ENCODE measurements around the gene HMGA1. TPM values are rescaled to one million over a fixed set of nuclear protein-coding genes. Genes with fewer than 3 reads are reported as not detected.

The HMGA1 gene
- total and polyA plus RNA-seq, 10 of the 15 experiments (the other 5 are each of a cell fraction or from before 2014, with no cell fraction given): 13.4 to 885 (median 508) TPM

- Histone ChIP-seq H3K4me3 (no peak overlapping the region), H3K9ac (ENCODE audit: control insufficient read depth, insufficient read depth, low read length) (no peak overlapping the region), H2AFZ (ENCODE audit: control insufficient read depth, low read depth, low read length) (no peak overlapping the region), H4K20me1 (ENCODE audit: control insufficient read depth, insufficient read depth) (no peaks in the 10 kb centered on the region), H3K4me2 (ENCODE audit: control insufficient read depth, insufficient read depth) (no peak overlapping the region), H3K4me1 (ENCODE audit: control insufficient read depth, insufficient read depth, low read length) (peaks cover 34% of the 10 kb centered on the region), H3K9me3 (replicated peaks; ENCODE audit: control insufficient read depth, insufficient read depth, low read length) (no peaks in the 10 kb centered on the region), H3K27ac (ENCODE audit: control insufficient read depth, insufficient read depth) (no peak overlapping the region), H3K79me2 (ENCODE audit: control insufficient read depth, insufficient read depth, low read length) (no peaks in the 10 kb centered on the region), H3K27me3 (replicated peaks in 1 of 2; ENCODE audit: control insufficient read depth in 2 of 2, insufficient read depth in 2 of 2, low read length in 1 of 2) (no peaks in the 10 kb centered on the region), H3K36me3 (ENCODE audit: control insufficient read depth in 2 of 2, insufficient read depth in 2 of 2, low read length in 1 of 2) (no peaks in the 10 kb centered on the region)
- no peak for TF ChIP-seq PAX8 (IDR thresholded peaks at IDR 0.05)
- no peak for TF ChIP-seq IKZF2 (IDR thresholded peaks at IDR 0.05)
- TF ChIP-seq SMAD5 (IDR thresholded peaks at IDR 0.05; ENCODE audit: low read depth): no peak
- no peak for TF ChIP-seq SMC3 (IDR thresholded peaks at IDR 0.05; ENCODE audit: borderline replicate concordance, low read length)
- no peak for TF ChIP-seq EZH2 (IDR thresholded peaks at IDR 0.05; ENCODE audit: borderline replicate concordance, control insufficient read depth, low read depth, low read length)
- TF ChIP-seq SREBF2 (IDR thresholded peaks at IDR 0.05; ENCODE audit: low read length): no peak
- TF ChIP-seq STAT3 (IDR thresholded peaks at IDR 0.05; ENCODE audit: low read depth, low read length): no peak
- CTCF ChIA-PET: no interaction called here
- WGBS (ENCODE audit: insufficient coverage, insufficient replicate concordance, low lambda C conversion rate, missing lambda C conversion rate): 73% methylated on average over 7 of the region's 7 CpGs
- intact Hi-C loops (cut with micrococcal nuclease; ENCODE audit: unreplicated experiment) (no loop called here), in situ Hi-C loops (cut with MboI) (loop anchor here (25.0 kb wide), 1 partner anchor 386 kb away; no protein-coding TSS in a partner anchor)
- RAD21 ChIA-PET (ENCODE audit: unreplicated experiment): no interaction called here
- FAIRE-seq (no peak), DNase-seq (ENCODE audit: low read depth, low spot score) (no peak), ATAC-seq (no peak)
- POLR2A ChIA-PET: interaction anchor here (1.2 to 3.0 kb wide), 2 partner anchors 11 kb away, joined by 5 to 13 read pairs; partner anchors contain the start of gene HMGA1
- SMC1A ChIA-PET (ENCODE audit: uncharacterized antibody, unreplicated experiment): interaction anchor here (0.6 to 1.8 kb wide), 4 partner anchors 11 to 168 kb away, joined by 3 to 5 read pairs (median 4); partner anchors contain the start of gene HMGA1
- BruUV-seq (replicated peaks): no TSS peak
These were observed 10.6 kb upstream of the HMGA1 start for GRCh38 chr6:34226066-34226465.

Data from GM12878 (cell line).